NT2/D1 (cell line): ENCODE data around the gene TAAR9.

Experiments used
- SUZ12 ChIP-seq: IDR thresholded peaks from 2 replicates; pipeline ENCODE4 v1.6.1; 2011; ENCODE audit not compliant: insufficient read length, insufficient read depth; ENCODE audit errors: extremely low read depth
- YY1 ChIP-seq: IDR thresholded peaks from 2 replicates; pipeline ENCODE4 v1.6.1; 2011; ENCODE audit not compliant: insufficient read length, insufficient read depth
- ZNF274 ChIP-seq: IDR thresholded peaks from 2 replicates; pipeline ENCODE4 v1.6.1; 2011; ENCODE audit warnings: mild to moderate bottlenecking, low read depth, low read length

- TF ChIP-seq ZNF274 (no peak), YY1 (no peak), SUZ12 (no peak)
These were observed 7.6 kb upstream of the TAAR9 start for GRCh38 chr6:132530293-132530974.
